ENCODE measurements around the gene RAP1GAP2.

DNA sequence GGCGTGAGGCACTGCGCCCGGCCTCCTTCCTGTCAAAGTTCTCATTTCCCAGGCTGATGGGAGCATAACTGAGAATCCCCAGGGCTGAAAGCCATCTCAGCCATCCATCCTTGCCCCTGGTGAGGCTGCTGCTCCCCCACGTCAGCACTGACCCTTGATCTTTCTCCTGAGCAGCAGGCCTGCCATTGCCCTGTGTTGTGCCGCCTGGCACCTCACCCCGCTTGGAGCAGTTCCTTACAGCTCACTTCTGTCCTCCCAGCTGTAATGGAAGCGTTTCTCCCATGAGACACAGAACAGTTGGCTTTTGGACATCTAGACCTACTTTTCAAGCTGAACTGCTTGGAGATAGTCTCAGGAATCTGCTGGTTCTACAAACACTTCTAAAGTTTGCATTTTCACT, 215.7 kb downstream of the RAP1GAP2 start:
- TF ChIP-seq, protein P1, sequence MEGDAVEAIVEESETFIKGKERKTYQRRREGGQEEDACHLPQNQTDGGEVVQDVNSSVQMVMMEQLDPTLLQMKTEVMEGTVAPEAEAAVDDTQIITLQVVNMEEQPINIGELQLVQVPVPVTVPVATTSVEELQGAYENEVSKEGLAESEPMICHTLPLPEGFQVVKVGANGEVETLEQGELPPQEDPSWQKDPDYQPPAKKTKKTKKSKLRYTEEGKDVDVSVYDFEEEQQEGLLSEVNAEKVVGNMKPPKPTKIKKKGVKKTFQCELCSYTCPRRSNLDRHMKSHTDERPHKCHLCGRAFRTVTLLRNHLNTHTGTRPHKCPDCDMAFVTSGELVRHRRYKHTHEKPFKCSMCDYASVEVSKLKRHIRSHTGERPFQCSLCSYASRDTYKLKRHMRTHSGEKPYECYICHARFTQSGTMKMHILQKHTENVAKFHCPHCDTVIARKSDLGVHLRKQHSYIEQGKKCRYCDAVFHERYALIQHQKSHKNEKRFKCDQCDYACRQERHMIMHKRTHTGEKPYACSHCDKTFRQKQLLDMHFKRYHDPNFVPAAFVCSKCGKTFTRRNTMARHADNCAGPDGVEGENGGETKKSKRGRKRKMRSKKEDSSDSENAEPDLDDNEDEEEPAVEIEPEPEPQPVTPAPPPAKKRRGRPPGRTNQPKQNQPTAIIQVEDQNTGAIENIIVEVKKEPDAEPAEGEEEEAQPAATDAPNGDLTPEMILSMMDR (conservative IDR thresholded peaks at IDR 0.05 in 1 of 2, IDR thresholded peaks at IDR 0.05 in 1 of 2; ENCODE audit: extremely low read depth in 1 of 2, insufficient read depth in 1 of 2, low read depth in 1 of 2, low read length in 2 of 2): no peak
- TF ChIP-seq EZH2 (IDR thresholded peaks at IDR 0.05; ENCODE audit: borderline replicate concordance, low read length): no peak

Data from mammary epithelial cell (primary cell).